Activated CD4-positive, alpha-beta T cell treated with anti-CD3 and anti-CD28 coated beads for 4 hours (primary cell): ENCODE results near the gene COQ8B.
"Not testable (repeated sequence)": the region's sequence is repeated elsewhere in the genome, so short reads cannot be mapped to it uniquely, and the experiment has no call there.

ENCODE experiments used
- DNase-seq, 2 donors: peaks; one replicate each; pipeline ENCODE4 v3.0.0-alpha.2; 2020

COQ8B gene

GRCh38 chr19:40663695-40664692 is 52.7 kb downstream of the COQ8B start:
- DNase-seq, result peak in 1 of 2 donors; percentile 22

DNA sequence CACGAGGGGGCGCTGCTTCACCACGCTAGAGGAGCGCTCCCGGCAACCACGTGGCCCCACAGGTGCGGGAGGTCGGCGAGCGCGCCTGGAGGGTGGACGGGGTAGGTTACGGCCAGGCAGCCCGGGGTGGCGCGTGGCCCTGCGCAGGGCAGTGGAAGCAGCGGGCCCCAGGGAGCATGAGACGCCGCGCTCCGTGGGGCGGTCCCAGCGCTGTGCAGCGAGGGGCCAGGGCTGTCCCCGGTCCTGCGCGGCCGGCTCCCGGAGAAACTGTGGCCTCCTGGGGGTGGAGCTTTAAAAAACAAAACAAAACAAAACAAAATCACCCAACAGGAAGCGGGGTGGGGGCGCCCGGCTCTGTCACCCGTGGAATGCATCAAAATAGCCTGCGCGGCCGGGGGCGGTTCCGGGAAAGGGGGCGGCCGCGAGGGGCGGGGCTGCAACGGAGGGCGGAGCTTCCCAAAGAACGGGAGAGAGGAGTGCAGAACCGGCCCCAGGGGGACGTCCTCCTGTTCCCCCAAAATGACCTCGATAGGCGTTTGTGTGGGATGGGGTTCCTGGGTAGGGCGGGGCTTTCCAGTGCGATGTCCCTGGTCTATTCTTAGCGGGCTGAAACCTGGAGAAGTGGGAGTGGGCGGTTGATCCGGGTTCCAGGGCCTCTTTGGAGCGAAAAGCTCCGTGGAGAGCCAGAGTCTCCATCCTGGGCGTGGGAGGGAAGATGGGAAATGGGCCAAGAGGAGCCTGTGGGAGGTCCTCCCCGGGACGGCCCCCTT is 53.6 kb downstream of the COQ8B start:
- DNase-seq, result peak; percentile 91 to 92

GRCh38 chr19:40661616-40662015 is 55.1 kb downstream of the COQ8B start:
- no peak for DNase-seq

- DNase-seq, result no peak
Measured at GRCh38 chr19:40659566-40659965, 57.1 kb downstream of the COQ8B start.

- no peak for DNase-seq
Measured at GRCh38 chr19:40659116-40659515, 57.6 kb downstream of the COQ8B start.

DNA sequence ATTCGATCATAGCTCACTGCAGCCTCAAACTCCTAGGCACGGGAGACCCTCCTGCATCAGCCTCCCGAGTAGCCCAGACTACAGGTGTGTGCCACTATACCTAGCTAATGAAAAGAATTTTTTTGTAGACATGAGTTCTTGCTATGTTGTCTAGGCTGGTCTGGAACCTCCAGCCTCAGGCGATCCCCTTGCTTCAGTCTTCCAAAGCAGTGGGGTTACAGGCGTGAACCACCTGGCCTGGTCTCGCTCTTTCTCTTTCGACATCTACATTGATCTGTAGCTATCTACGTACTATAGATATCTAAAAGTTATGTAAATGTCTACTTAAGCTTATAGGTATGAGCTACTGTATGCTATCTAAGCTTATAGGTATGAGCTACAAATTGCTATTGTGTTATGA is 58.7 kb downstream of the COQ8B start:
- DNase-seq, result no peak

DNA sequence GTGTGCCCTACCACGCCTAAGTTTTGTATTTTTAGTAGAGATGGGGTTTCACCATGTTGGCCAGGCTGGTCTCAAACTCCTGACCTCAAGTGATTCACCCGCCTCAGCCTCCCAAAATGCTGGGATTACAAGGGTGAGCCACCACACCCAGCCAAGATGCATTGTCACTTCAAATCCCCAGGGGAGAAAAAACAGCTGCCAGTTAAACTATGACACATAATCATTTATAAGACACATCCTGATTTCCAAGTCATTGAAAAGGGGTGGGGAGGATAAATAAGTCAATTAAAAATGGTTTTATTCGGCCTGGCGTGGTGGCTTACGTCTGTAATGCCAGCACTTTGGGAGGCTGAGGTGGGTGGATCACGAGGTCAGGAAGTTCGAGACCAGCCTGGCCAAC is 61.0 kb downstream of the COQ8B start:
- DNase-seq, result not testable (repeated sequence)

GRCh38 chr19:40652303-40652702 is 64.4 kb downstream of the COQ8B start:
- not testable (repeated sequence) for DNase-seq

DNA sequence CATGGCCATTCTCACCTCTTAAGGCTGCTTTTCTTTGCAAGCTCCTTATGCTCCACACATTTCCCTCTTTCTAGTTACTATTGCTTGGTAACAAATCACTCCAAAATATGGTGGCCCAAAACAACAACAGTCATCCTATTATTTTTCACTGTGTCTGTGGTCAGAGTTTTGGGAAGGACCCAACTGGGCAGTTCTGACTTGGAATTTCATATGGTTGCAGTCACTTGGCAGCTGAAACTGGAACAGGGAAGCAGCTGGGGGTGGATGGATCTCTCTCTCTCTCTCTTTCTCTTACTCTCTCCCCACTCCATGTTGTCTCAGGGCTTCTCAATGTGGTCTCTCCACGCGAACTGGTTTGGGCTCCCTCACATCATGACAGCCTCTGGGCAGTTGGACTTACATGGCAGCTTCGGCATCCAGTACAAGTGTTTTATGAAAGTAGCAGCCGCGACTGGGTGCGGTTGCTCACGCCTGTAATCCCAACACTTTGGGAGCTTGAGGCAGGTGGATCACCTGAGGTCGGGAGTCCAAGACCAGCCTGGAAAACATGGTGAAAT is 65.9 kb downstream of the COQ8B start:
- DNase-seq, result no peak

DNA sequence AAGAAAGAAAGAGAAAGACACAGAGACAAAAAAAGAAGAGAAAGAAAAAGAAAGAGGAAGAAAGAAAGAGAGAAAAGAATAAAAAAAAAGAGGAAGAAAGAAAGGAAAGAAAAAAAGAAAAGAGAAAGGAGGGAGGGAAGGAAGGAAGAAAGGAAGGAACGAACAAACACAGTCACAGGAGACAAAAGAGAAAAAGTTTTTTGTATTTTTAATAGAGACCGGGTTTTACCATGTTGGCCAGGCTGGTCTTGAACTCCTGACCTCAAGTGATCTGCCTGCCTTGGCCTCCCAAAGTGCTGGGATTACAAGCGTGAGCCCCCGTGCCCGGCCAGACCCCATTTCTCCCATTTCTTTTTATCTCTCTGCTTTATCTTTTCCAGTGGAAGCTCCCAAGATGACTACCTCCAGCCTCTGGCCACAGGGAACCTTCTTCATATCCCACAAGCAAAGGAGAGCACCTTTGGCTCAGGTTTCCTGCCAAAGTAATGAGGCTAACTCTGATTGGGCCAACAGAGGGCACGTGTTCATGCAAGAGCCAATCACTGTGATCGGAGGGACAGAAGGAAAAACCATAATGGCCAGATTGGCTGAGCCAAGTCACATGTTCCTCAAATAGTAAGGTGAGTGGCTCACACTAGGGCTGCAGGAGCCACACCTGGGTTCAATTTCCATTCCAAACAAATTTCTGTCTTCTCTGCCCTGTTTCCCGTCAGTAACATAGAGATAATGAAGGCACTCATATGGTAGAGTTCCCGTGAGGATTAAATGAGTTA is 66.6 kb downstream of the COQ8B start:
- DNase-seq, result not testable (repeated sequence)

DNA sequence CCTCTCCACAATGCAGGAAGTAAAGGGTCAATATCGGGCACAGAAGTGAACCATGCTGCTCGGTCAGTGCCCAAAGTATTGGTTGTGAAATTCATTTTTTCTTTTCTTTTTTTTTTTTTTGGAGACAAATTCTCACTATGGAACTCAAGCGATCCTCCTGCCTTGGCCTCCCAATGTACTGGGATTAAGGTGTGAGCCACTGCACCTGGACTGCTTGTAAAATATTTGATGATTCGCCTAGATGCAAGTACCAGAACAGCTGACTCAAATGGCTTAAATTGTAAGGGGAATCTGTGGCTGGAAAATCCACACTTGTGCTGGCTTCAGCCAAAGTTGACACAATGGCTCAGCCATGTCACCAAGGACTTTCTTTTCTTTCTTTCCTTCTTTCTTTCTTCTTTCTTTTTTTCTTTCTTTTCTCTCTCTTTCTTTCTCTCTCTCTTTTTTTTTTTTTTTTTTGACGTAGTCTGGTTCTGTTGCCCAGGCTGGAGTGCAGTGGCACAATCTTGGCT is 69.9 kb downstream of the COQ8B start:
- no peak for DNase-seq

GRCh38 chr19:40642757-40643305 is 73.9 kb downstream of the COQ8B start:
- no peak for DNase-seq

GRCh38 chr19:40642051-40642706 is 74.5 kb downstream of the COQ8B start:
- DNase-seq, result no peak
